Stimulated activated naive CD8-positive, alpha-beta T cell treated with anti-CD3 and anti-CD28 coated beads, Interleukin-15, amount 100 ng/mL, for 72 hours (primary cell): ENCODE data around the gene NDUFAF2.
"Not testable (repeated sequence)": the region's sequence is repeated elsewhere in the genome, so short reads cannot be mapped to it uniquely, and the experiment has no call there.

Experiments used
- ATAC-seq: fragments of 150-1000 bp; cut with Tn5 transposase; 2 replicates; pipeline ENCODE4 v1.10.0; 2021; ENCODE audit warnings: mild to moderate bottlenecking, moderate library complexity
- DNase-seq, 2 donors: peaks; one replicate each; pipeline ENCODE4 v3.0.0; 2021 to 2022
- H3K27ac Mint-ChIP-seq, 2 donors: one replicate each; pipeline ENCODE4 v1.8.0; 2022; ENCODE audit warnings: mild to moderate bottlenecking in 2 of 2, mixed read lengths in 2 of 2, moderate library complexity in 2 of 2
- H3K27me3 Mint-ChIP-seq: one replicate; pipeline ENCODE4 v1.8.0; 2022; ENCODE audit warnings: mixed read lengths
- H3K4me1 Mint-ChIP-seq: one replicate; pipeline ENCODE4 v1.8.0; 2022; ENCODE audit warnings: mild to moderate bottlenecking, mixed read lengths
- H3K4me3 Mint-ChIP-seq, 2 donors: one replicate each; pipeline ENCODE4 v1.8.0; 2022; ENCODE audit warnings: mild to moderate bottlenecking in 2 of 2, mixed read lengths in 2 of 2, moderate library complexity in 1 of 2
- H3K9me3 Mint-ChIP-seq, 2 donors: one replicate each; pipeline ENCODE4 v1.8.0; 2022; ENCODE audit warnings: mixed read lengths in 2 of 2

The NDUFAF2 gene

DNA sequence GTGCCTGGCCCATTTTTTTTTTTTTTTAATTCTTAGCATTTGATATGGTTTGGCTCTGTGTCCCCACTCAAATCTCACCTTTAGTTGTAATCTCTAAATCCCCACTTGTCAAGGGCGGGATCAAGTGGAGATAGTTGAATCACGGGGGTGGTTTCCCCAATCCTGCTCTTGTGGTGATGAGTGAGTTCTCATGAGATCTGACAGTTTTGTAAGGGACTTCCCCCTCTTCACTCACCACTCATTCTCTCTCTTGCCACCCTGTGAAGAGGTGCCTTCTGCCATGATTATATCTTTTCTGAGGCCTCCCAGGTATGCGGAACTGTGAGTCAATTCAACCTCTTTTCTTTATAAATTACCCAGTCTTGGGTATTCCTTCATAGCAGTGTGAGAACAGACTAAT lies 27.2 kb downstream of the NDUFAF2 start:
- Mint-ChIP-seq H3K4me1 (peaks cover 10% of the 10 kb centered on the region), H3K27ac (no peak overlapping the region), H3K4me3 (no peak overlapping the region), H3K27me3 (no peaks in the 10 kb centered on the region), H3K9me3 (peaks cover 29 to 37% of the 10 kb centered on the region in 2 donors)
- DNase-seq = peak in 1 of 2 donors; percentile 59
- peak; percentile 99 for ATAC-seq

DNA sequence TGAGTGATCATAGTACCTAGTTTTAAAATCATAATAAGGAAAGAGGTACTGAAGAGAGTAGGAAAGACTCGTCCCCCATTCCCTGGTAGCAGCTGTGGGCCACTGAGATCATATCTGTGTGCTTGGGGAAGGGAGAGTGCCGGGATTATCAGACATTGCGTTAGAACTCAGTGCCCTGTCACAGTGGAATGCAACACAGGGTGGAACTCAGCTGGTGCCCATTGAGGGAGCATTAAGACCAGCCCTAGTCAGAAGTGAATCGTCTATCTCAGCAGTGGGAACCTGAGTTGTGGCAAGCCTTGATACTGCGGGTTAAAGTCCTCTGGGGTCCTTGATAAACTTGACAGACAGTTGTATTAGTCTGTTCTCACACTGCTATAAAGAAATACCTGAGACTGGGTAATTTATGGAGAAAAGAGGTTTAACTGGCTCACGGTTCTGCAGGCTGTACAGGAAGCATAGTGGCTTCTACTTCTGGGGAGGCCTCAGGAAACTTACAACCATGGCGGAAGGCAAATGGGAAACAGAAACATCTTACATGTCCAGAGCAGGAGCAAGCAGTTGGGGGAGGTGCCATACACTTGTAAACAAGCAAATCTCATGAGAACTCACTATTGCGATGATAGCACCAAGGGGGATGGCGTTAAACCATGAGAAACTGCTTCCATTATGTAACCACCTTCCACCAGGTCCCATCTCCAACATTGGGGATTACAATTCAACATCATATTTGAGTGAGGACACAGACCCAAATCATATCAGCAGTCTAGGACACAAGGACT lies 33.1 kb downstream of the NDUFAF2 start:
- H3K9me3 Mint-ChIP-seq = peaks cover 28 to 43% of the 10 kb centered on the region in 2 donors
- no peak overlapping the region for H3K4me3 Mint-ChIP-seq
- ATAC-seq = no peak
- no peaks in the 10 kb centered on the region for H3K27me3 Mint-ChIP-seq
- no peak for DNase-seq
- no peaks in the 10 kb centered on the region for H3K4me1 Mint-ChIP-seq
- H3K27ac Mint-ChIP-seq = no peak overlapping the region

GRCh38 chr5:60978968-60979367 lies 34.0 kb downstream of the NDUFAF2 start:
- Mint-ChIP-seq H3K27ac (no peak overlapping the region), H3K27me3 (no peaks in the 10 kb centered on the region), H3K4me3 (no peak overlapping the region), H3K9me3 (peaks cover 28 to 43% of the 10 kb centered on the region in 2 donors), H3K4me1 (no peaks in the 10 kb centered on the region)
- ATAC-seq (no peak), DNase-seq (no peak)

GRCh38 chr5:60980511-60980910 lies 35.5 kb downstream of the NDUFAF2 start:
- Mint-ChIP-seq H3K4me1 (no peaks in the 10 kb centered on the region), H3K27ac (no peak overlapping the region), H3K27me3 (no peaks in the 10 kb centered on the region), H3K4me3 (no peak overlapping the region), H3K9me3 (peaks cover 28 to 52% of the 10 kb centered on the region in 2 donors)
- DNase-seq (no peak), ATAC-seq (no peak)

DNA sequence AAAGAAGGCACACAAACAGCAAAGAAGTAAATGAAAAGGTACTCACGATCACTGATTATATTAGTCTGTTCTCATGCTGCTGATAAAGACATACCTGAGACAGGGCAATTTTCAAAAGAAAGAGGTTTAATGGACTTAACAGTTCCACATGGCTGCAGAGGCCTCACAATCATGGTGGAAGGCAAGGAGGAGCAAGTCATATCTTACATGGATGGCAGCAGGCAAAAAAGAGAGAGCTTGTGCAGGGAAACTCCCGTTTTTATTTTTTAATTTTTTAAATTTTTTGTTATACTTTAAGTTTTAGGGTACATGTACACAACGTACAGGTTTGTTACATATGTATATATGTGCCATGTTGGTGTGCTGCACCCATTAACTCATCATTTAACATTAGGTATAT lies 37.1 kb downstream of the NDUFAF2 start:
- not testable (repeated sequence) for H3K27ac Mint-ChIP-seq, ATAC-seq, H3K4me3 Mint-ChIP-seq, H3K27me3 Mint-ChIP-seq, DNase-seq, H3K4me1 Mint-ChIP-seq
- H3K9me3 Mint-ChIP-seq = peaks cover 44 to 68% of the 10 kb centered on the region in 2 donors

GRCh38 chr5:60989790-60990189 lies 44.8 kb downstream of the NDUFAF2 start:
- DNase-seq (no peak), ATAC-seq (no peak)
- H3K9me3 Mint-ChIP-seq = peaks cover 40 to 59% of the 10 kb centered on the region in 2 donors
- peaks cover 3% of the 10 kb centered on the region for H3K4me1 Mint-ChIP-seq
- no peaks in the 10 kb centered on the region for H3K27me3 Mint-ChIP-seq
- no peak overlapping the region for H3K4me3 Mint-ChIP-seq
- no peak overlapping the region for H3K27ac Mint-ChIP-seq

DNA sequence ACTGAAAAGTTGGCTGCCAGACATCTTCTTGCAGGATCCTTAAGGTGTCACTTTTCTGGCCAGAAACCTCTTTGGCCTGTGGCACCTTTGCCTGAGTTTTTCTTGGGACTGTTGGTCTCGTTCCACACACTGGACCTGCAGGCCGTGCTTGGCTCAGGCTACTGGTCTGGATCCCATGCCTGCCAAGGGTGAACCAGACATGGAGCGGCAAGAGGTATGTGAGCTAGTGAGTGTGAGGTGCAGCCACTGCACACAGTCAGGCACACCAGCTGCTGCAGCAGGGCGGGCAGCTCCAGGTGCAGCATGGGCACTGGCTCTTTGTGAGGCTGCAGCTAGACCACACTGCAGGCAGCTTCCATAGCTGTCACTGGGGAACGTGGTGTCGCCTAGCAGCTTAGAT lies 47.9 kb downstream of the NDUFAF2 start:
- Mint-ChIP-seq H3K4me1 (peaks cover 20% of the 10 kb centered on the region), H3K27me3 (no peaks in the 10 kb centered on the region)

GRCh38 chr5:60993425-60993824 lies 48.4 kb downstream of the NDUFAF2 start:
- Mint-ChIP-seq H3K27ac (no peak overlapping the region), H3K9me3 (peaks cover 16 to 35% of the 10 kb centered on the region in 2 donors), H3K27me3 (no peaks in the 10 kb centered on the region), H3K4me3 (no peak overlapping the region), H3K4me1 (peaks cover 20% of the 10 kb centered on the region)
- DNase-seq = no peak
- no peak for ATAC-seq

More for the DNA sequence above, 47.9 kb downstream of the NDUFAF2 start:
- Mint-ChIP-seq H3K27ac (no peak overlapping the region), H3K4me3 (no peak overlapping the region), H3K9me3 (peaks cover 16 to 35% of the 10 kb centered on the region in 2 donors)
- no peak for DNase-seq
- ATAC-seq = no peak

DNA sequence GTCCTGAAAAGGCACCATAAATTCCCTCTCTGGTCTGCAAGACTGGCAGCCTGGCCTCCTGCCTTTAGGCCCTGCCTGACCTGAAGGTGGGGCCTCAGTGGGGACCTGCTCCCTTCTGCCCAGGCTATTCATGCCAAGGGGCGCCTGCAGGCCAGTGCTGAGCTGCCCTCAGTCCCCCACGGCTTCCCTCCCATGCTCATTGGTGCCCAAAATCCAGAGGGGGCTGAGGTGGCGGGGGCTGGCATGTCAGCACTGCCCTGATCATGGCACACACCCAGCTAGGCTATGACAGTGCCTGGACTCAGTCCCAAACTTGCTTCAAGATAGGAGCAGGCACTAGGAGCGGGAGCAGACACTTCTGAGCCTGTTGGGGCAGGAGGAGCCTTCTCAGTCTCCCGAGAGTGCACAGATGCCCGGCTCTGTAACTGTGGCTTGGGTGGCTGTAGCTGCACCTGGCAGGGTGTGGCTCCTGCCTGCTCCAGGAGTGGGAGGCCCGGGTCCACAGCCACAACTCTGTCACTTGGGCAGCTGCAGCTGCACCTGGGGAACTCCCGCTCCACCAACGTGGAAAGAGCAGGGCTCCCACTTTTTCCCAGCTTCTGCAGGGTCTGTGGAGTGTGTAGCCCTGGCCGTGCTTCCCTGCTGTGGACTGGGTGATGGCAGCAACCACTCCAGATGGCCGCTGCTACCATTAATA lies 49.0 kb downstream of the NDUFAF2 start:
- no peak for ATAC-seq
- H3K9me3 Mint-ChIP-seq = peaks cover 16 to 35% of the 10 kb centered on the region in 2 donors
- peaks cover 20% of the 10 kb centered on the region for H3K4me1 Mint-ChIP-seq
- no peaks in the 10 kb centered on the region for H3K27me3 Mint-ChIP-seq
- no peak overlapping the region for H3K27ac Mint-ChIP-seq
- DNase-seq = no peak
- no peak overlapping the region for H3K4me3 Mint-ChIP-seq

DNA sequence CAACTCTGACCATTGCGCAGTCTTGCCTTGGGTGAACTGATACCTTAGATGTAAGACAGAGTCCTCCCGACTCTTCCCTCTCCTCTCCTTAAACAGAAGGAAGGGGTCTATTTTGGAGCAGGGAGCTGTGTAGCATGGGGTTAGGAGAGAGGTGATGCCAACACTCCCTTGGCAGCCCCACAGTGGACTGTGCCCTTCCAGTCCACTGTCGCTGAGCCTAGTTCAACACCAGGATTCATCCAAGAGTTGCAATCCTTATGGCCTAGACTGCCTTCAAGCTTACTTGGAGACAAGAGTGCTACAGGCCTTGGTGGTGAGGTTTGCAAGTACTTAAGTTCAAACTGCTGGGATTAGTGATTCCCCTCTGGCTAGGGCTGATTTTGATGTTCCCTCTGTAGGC lies 51.4 kb downstream of the NDUFAF2 start:
- DNase-seq (no peak), ATAC-seq (no peak)
- Mint-ChIP-seq H3K27ac (no peak overlapping the region), H3K27me3 (no peaks in the 10 kb centered on the region), H3K4me1 (peaks cover 20% of the 10 kb centered on the region), H3K9me3 (peaks cover 14 to 22% of the 10 kb centered on the region in 2 donors), H3K4me3 (no peak overlapping the region)

DNA sequence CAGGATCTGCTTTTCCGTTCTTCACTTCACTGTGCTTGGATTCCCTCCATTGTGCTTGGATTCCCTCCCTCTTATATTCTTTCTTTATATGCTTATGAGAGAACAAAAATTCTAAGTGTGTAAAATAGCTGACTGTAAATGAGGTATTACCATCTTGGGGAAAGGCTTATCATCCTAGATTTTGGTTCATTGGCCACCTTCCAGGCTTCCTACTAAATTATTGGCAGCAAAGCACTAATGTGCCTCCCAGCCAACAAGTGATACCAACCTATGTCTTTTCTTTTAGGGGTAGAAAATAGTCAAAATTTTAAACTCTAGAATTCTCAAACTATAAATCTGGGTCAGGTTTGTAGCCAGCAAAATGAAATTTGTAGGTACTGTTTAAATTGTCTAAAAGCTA lies 52.7 kb downstream of the NDUFAF2 start:
- no peak for ATAC-seq
- no peak overlapping the region for H3K4me3 Mint-ChIP-seq

DNA sequence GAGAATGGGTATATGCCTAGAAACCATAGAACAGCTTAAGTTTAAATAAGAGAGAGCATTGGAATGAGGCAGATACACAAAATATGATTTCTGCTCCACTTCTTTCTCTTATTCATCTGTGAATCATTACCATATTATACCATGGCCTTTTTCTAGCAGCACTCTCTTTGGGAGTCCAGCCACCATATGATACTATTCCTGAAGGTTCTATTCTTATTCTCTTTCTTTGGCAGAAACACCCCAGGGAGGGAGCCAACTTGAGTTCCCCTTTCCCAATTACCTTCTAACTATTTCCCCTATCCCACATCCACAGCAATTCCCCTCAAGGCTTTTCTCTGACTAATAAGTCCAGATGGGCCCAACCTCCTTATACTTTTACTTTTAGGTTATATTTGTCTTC lies 55.9 kb downstream of the NDUFAF2 start:
- H3K4me3 Mint-ChIP-seq = no peak overlapping the region
- H3K4me1 Mint-ChIP-seq = peaks cover 6% of the 10 kb centered on the region
- no peak overlapping the region for H3K27ac Mint-ChIP-seq
- ATAC-seq (no peak), DNase-seq (no peak)
- no peaks in the 10 kb centered on the region for H3K27me3 Mint-ChIP-seq
- H3K9me3 Mint-ChIP-seq = no peaks in the 10 kb centered on the region

More for the DNA sequence above, 52.7 kb downstream of the NDUFAF2 start:
- peaks cover 20% of the 10 kb centered on the region for H3K4me1 Mint-ChIP-seq
- no peak for DNase-seq
- H3K27ac Mint-ChIP-seq = no peak overlapping the region
- no peaks in the 10 kb centered on the region for H3K27me3 Mint-ChIP-seq
- H3K9me3 Mint-ChIP-seq = peaks cover 4 to 11% of the 10 kb centered on the region in 2 donors

DNA sequence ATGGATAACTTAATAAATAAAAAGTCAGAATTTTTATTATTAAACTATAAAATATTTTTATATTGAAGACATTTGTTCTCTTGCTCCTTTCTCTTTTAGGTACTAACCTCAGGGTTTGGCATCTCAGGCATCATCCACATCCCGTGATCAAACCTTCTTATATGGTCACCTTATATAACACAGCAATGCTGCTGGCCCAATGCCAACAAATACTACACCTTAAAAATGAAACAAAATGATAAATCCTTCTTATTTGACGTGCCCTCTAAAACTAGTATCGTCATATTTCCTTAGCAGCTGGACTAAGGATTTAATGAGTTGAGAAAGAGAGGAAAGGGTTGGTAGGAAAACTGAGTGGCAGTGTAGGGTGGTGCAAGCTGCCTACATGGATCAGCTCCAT lies 56.6 kb downstream of the NDUFAF2 start:
- H3K4me3 Mint-ChIP-seq = no peak overlapping the region

DNA sequence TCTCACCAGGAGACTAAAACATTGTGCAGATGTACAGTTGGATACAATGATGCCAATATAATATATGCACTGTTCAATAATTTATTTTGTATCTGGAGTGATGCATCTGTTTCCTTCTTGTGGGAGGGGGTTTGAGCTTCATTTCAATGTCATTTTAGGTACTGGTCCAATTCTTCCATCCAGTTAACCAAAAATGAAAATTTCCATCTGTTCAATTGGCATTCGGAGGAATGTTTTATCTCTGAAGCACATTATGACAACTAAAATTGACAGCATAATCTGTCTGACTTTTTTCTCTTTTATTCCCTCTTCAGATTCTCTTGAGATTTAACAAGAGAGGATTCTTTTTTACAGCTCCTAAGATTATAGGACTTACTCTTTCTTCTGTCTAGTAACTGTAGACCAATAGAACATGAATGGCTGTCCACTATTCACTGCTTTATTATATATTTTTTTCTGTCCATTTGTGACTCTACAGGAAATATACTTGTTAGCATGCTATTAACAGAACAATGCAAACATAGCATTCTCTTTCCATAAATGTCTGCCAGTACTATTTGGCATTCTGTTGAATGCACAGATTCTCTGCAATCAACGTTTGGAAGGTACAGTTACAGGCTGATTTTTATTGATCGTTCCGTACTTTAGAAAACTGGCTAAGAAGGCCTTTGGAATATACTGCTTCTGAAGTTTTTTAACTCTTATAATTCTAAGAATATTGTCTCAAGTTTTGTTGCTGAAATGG lies 57.8 kb downstream of the NDUFAF2 start:
- ATAC-seq (no peak), DNase-seq (no peak)
- no peak overlapping the region for H3K4me3 Mint-ChIP-seq
- no peaks in the 10 kb centered on the region for H3K9me3 Mint-ChIP-seq
- no peaks in the 10 kb centered on the region for H3K27me3 Mint-ChIP-seq
- no peak overlapping the region for H3K27ac Mint-ChIP-seq
- no peaks in the 10 kb centered on the region for H3K4me1 Mint-ChIP-seq

More for the DNA sequence above, 56.6 kb downstream of the NDUFAF2 start:
- DNase-seq (no peak), ATAC-seq (no peak)
- Mint-ChIP-seq H3K9me3 (no peaks in the 10 kb centered on the region), H3K27me3 (no peaks in the 10 kb centered on the region), H3K27ac (no peak overlapping the region), H3K4me1 (no peaks in the 10 kb centered on the region)

DNA sequence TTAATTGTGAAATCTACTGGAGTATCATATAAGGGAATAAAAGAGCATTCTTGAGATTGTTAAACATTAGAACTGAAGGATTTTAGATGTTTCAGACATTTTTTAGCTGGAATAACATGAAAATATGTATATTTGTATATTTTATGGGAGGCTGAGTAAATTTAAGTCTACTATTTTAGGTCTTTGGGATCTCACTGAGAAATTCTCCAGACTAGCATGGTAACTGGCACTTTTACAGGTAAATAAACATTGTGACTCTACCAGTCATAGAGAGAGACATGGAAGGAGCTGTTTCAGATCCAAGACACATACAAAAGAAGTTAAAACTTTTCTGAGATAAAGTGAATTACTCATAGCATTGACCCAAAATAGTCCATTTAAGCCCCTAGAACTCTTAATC lies 59.4 kb downstream of the NDUFAF2 start:
- Mint-ChIP-seq H3K4me1 (no peaks in the 10 kb centered on the region), H3K27ac (no peak overlapping the region), H3K27me3 (no peaks in the 10 kb centered on the region), H3K9me3 (no peaks in the 10 kb centered on the region), H3K4me3 (no peak overlapping the region)
- ATAC-seq = no peak
- no peak for DNase-seq

DNA sequence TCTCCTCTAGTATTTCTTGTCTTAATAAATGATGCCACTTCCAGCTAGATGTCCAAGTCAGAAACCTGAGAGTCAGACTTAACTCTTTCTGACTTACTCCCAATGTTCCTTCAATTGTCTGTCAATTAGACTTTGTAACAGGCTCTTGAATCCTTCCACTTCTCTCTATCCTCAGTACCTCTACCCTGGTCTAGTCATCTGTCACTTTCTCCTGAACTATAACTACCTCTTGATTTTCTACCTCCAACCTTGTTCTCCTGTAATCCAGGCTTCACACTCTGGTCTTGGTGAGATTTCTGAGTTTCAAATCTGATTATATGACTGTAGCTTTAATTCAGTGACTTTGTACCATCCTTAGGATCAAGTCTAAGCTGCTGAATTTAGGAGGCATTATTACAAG lies 64.9 kb downstream of the NDUFAF2 start:
- Mint-ChIP-seq H3K9me3 (no peaks in the 10 kb centered on the region), H3K4me1 (no peaks in the 10 kb centered on the region), H3K4me3 (no peak overlapping the region), H3K27ac (no peak overlapping the region), H3K27me3 (no peaks in the 10 kb centered on the region)
- no peak for ATAC-seq
- no peak for DNase-seq
